ENCODE results near the gene CMYA5.

GRCh38 chr5:79759848-79760247 lies 70.2 kb downstream of the CMYA5 start:
- TF ChIP-seq CTCF (IDR thresholded peaks at IDR 0.05; ENCODE audit: low read depth, low read length) (no peak), EZH2phosphoT487 (IDR thresholded peaks at IDR 0.05; ENCODE audit: low read depth) (no peak)
